IPS-20b (cell line): ENCODE results near the gene RAB8B.
A peak's percentile ranks its signal among the peaks of the same experiment; 100 is the strongest.

Source experiments
- H3K27ac ChIP-seq: one replicate; pipeline ENCODE4 v1.5.1; 2013; ENCODE audit warnings: low read length
- H3K27me3 ChIP-seq: 2 replicates; pipeline ENCODE4 v1.6.1; 2013; ENCODE audit warnings: mild to moderate bottlenecking, low read length, inconsistent platforms; ENCODE audit not compliant: insufficient read depth
- H3K36me3 ChIP-seq: 2 replicates; pipeline ENCODE4 v1.6.1; 2013; ENCODE audit warnings: low read depth, mild to moderate bottlenecking, inconsistent platforms, low read length, moderate library complexity; ENCODE audit not compliant: insufficient read depth
- H3K4me1 ChIP-seq: 2 replicates; pipeline ENCODE4 v1.6.1; 2013; ENCODE audit warnings: mild to moderate bottlenecking, control low read depth, inconsistent platforms, low read length, moderate library complexity; ENCODE audit not compliant: insufficient read depth
- H3K4me3 ChIP-seq: 2 replicates; pipeline ENCODE4 v1.5.1; 2013; ENCODE audit warnings: mild to moderate bottlenecking, low read length, inconsistent platforms
- H3K9ac ChIP-seq: 2 replicates; pipeline ENCODE4 v1.6.1; 2013; ENCODE audit warnings: low read depth, mild to moderate bottlenecking, inconsistent platforms, low read length, moderate library complexity
- H3K9me3 ChIP-seq: 2 replicates; pipeline ENCODE4 v1.6.1; 2013; ENCODE audit warnings: mild to moderate bottlenecking, low read depth, low read length, inconsistent platforms; ENCODE audit not compliant: insufficient read depth

The RAB8B gene

DNA sequence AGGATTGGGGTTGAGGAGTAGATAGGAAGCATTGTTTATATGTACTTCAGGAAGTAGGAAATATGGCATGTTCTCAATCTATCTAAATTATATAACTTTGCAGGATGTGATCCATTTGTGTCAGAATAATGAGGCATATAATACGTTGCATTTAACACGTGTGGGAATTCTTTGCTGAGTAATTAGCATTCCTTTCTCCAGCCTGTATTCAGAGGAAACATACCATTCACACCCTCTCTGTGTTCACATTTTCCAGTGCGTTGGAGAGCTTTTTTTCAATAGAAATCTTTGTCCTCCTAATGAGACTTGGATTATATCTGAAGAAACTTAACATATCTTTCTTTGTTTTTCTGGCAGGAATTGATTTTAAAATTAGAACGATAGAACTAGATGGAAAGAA lies 55.0 kb downstream of the RAB8B start:
- peaks cover 10% of the 10 kb centered on the region; the same call in 1 of the 2 replicates for H3K9me3 ChIP-seq
- no peak overlapping the region for H3K27ac ChIP-seq
- H3K4me1 ChIP-seq, result no peaks in the 10 kb centered on the region
- no peaks in the 10 kb centered on the region for H3K27me3 ChIP-seq
- no peak overlapping the region for H3K9ac ChIP-seq
- peaks cover 22% of the 10 kb centered on the region for H3K36me3 ChIP-seq
- H3K4me3 ChIP-seq, result no peak overlapping the region

DNA sequence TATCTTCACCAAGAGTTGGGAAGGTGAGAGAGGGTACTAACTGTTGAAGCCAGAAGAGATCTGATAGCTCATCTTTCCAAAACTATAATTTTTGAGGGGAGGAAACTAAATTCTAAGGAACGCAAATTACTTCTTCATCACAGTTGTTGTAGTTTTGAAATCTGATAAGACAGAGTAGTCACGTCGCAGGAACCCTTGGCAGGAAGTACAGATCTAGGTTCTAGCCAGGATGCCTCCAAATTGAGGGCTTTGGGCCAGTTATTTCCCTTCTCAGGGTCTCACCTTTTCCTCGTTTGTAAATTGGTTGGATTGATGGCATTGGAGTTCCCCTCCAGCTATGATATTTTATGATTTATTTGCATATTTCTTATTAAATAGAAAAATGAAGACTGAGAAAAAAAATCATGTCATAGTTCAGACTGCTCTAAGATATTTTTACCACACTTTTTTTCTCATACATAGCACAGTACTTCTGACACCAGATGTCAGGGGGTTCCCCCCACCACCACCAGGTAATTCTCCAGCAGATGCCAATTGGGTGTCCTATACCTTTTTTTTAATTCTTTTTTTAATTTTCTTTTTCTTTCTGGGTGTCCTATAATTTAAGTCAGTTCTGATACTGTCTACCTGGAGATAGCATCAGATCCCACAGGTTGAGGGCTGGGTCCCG lies 55.7 kb downstream of the RAB8B start:
- Histone ChIP-seq H3K27me3 (no peaks in the 10 kb centered on the region), H3K36me3 (peaks cover 25% of the 10 kb centered on the region), H3K9me3 (peaks cover 10% of the 10 kb centered on the region; the same call in 1 of the 2 replicates), H3K4me1 (no peaks in the 10 kb centered on the region), H3K4me3 (no peak overlapping the region), H3K27ac (no peak overlapping the region), H3K9ac (no peak overlapping the region)

DNA sequence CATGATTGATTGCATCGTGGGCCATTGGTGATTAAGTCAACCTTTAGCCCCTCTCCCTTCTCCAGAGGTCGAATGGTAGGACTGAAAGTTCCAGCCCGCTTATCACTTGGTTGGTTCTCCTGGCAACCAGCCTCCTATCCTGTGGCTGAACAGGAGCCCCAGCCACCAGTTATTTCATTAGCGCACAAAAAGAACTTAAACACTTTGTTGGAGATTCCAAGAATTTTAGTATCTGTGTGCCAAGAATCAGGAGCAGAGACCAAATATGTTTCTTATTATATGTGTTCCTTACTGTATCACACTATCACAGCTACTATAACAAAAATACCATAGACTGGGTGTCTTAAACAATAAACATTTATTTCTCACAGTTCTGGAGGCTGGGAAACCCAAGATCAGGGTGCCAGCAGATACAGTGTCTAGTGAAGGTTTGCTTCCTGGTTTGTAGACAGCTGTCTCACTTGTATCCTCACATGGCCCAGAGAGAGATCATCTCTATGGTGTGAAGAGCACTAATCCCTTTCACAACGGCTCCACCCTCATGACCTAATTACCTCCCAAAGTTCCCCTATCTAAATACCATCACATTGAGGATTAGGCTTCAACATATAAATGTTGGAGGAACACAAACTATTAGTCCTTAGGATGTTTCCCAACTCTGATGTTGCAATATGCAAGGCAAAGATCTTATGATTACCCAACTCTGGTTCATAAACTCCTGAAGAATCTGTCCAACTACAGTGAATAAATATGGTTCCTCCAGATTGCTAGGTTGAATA lies 57.5 kb downstream of the RAB8B start:
- H3K9ac ChIP-seq, result no peak overlapping the region
- no peak overlapping the region for H3K4me3 ChIP-seq
- H3K36me3 ChIP-seq, result peaks cover 34% of the 10 kb centered on the region
- H3K27me3 ChIP-seq, result no peaks in the 10 kb centered on the region
- H3K4me1 ChIP-seq, result no peaks in the 10 kb centered on the region
- no peak overlapping the region for H3K27ac ChIP-seq
- peaks cover 10% of the 10 kb centered on the region; the same call in 1 of the 2 replicates for H3K9me3 ChIP-seq

- H3K27me3 ChIP-seq, result no peaks in the 10 kb centered on the region
- no peak overlapping the region for H3K9ac ChIP-seq
- no peak overlapping the region for H3K4me3 ChIP-seq
- no peaks in the 10 kb centered on the region for H3K9me3 ChIP-seq
- peaks cover 30% of the 10 kb centered on the region for H3K36me3 ChIP-seq
- H3K27ac ChIP-seq, result no peak overlapping the region
- H3K4me1 ChIP-seq, result peaks cover 6% of the 10 kb centered on the region; the same call in 1 of the 2 replicates
These were observed 61.0 kb downstream of the RAB8B start for GRCh38 chr15:63250312-63250965.

DNA sequence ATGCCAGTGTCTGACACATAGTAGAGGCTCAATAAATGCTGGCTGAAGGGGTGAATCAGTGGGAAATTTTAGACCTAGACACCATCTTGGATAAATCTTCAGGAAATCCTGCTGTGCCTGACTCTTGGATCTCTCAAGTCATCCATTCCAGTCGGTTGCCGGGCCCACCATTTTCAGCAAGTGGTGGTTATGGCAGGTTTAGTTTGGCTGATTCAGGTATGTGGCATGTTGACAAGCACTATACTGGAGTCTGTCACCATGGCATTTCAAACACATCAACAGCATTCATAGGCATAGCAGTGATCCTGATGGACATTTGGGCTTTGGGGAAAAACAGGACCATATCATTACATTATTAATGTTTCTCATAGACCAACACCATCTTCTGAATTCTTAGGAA lies 62.3 kb downstream of the RAB8B start:
- H3K27ac ChIP-seq, result no peak overlapping the region
- H3K9ac ChIP-seq, result no peak overlapping the region

DNA sequence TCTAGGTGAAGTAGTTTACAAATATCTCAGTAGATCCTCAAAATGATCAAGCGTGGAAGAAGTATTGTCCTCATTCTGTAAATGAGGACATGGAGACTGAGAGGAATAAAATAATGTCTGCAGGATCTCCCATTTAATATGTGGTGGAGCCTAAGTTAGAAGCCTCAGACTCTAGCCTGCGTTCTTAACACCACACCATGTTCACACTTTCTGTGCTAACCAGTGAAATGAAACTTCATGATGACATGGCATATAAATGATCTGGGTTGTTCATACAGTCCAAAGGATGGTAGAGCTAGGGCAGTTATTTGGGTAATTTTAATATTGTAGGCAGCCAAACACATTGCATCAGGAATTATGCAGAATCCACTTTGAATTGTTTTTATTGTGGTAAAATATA lies 62.9 kb downstream of the RAB8B start:
- Histone ChIP-seq H3K4me1 (peaks cover 21% of the 10 kb centered on the region), H3K36me3 (peaks cover 18% of the 10 kb centered on the region), H3K9me3 (no peaks in the 10 kb centered on the region), H3K9ac (no peak overlapping the region), H3K27ac (no peak overlapping the region), H3K4me3 (no peak overlapping the region), H3K27me3 (no peaks in the 10 kb centered on the region)

More for the DNA sequence above, 62.3 kb downstream of the RAB8B start:
- Histone ChIP-seq H3K27me3 (no peaks in the 10 kb centered on the region), H3K4me1 (peaks cover 15% of the 10 kb centered on the region), H3K36me3 (peaks cover 24% of the 10 kb centered on the region), H3K4me3 (no peak overlapping the region), H3K9me3 (no peaks in the 10 kb centered on the region)

DNA sequence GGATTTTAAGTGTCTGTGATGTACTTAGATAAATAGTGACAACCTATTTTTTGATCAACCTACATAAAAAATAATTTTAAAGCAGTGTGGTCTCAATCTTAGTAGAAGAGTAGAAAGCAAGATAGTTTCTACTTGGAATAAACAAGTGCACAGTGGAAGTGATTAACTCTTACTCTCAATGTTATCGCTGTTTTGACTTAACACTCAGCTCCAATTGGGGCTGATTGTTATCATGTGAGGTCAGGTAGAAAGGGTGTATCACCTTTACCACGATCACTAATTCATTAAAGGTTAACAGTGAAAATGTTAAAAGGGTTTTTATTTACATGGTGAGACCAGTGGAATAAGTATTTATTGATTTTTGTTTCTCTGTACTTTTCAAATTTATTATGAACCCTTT lies 65.6 kb downstream of the RAB8B start:
- H3K27ac ChIP-seq, result no peak overlapping the region
- peaks cover 22% of the 10 kb centered on the region for H3K4me1 ChIP-seq
- no peak overlapping the region for H3K4me3 ChIP-seq
- H3K27me3 ChIP-seq, result no peaks in the 10 kb centered on the region
- H3K9me3 ChIP-seq, result peaks cover 6% of the 10 kb centered on the region; the same call in 1 of the 2 replicates
- peaks cover 23% of the 10 kb centered on the region; the same call in 1 of the 2 replicates for H3K36me3 ChIP-seq
- no peak overlapping the region for H3K9ac ChIP-seq

DNA sequence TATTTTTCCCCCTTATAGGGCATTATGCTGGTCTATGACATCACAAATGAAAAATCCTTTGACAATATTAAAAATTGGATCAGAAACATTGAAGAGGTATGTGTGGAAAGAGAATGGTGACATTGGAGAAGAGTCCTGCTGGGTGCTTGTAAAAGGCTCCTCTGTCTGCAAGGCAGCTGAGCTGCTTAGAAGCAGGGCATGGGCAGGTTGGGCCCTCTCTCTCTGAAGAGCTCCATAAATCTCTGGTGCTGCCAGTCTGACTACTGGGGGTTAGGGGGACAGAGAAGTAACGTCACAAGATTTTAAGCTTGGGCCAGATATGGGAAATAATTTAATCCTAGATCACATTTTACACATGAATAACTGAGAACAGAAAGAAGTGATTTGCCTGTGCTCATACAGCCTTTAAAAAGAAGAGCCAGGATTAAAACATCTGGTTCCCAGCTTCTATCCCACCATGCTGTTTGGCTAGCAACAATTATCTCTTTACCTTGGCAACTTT lies 66.1 kb downstream of the RAB8B start:
- Histone ChIP-seq H3K27ac (peak overlapping the region; percentile 40), H3K9ac (peak overlapping the region; percentile 43; the same call in 1 of the 2 replicates), H3K4me1 (peaks cover 22% of the 10 kb centered on the region), H3K4me3 (peak overlapping the region; percentile 36; the same call in 1 of the 2 replicates), H3K27me3 (no peaks in the 10 kb centered on the region), H3K36me3 (peaks cover 23% of the 10 kb centered on the region), H3K9me3 (peaks cover 6% of the 10 kb centered on the region; the same call in 1 of the 2 replicates)

DNA sequence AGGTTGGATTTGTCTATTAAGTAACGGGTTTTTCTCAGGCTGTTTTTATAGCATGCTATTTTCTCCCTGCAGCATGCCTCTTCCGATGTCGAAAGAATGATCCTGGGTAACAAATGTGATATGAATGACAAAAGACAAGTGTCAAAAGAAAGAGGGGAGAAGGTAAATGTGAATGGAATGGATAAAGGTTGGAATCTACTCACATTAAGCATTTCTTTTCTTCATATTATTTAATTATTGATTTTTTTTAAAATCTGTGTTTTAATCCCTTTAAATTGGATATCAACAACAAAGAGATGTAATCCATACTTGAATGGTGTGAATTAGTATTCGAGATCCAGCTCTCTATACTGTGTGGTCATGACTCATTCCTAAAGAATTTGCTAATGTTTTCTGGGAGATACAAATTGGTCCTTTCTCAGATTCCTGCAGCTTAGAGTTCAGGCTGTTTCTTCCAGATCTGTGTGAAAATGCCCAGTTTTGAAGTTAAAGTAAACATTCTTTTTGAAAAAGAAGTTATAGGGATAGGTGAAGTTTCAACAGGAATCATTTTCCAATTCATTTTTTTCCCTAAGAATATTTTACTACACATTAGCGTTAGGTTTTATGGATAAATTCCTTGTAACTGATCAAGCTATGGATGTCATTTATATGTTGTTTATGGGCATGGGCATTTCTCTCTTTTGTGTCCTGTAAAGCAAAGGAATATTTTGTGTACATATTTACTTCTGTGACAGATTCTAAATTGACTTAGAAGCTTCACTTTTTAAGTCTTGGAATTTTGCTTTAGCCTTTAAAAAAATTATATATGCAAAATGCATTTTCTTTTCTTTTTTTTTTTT lies 67.2 kb downstream of the RAB8B start:
- peak overlapping the region; percentile 21 for H3K27ac ChIP-seq
- H3K4me3 ChIP-seq, result peak overlapping the region; percentile 35
- H3K9me3 ChIP-seq, result peaks cover 6% of the 10 kb centered on the region; the same call in 1 of the 2 replicates
- H3K27me3 ChIP-seq, result no peaks in the 10 kb centered on the region
- H3K4me1 ChIP-seq, result peaks cover 22% of the 10 kb centered on the region
- peak overlapping the region; percentile 51; the same call in 1 of the 2 replicates for H3K9ac ChIP-seq
- H3K36me3 ChIP-seq, result peaks cover 32% of the 10 kb centered on the region

DNA sequence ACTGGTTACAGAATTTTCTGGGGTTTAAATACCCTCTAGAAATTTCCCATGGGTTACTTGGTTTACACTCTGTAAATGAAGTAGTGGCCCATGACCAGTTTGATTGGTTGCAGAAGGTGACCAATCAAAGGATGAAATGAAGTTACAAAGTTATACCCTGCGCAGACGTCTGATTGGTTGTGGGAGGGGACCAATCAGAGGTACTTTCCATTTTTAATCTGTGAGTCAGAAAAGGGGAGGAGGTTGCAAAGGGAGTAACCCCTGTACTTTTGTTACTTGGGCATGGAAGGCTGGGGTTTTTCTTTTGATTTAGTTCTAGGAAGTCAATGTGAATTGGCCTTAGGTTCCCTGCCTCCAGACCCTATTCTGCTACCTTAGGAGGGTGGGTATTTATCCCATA lies 69.3 kb downstream of the RAB8B start:
- H3K36me3 ChIP-seq, result peaks cover 36% of the 10 kb centered on the region
- H3K4me1 ChIP-seq, result peaks cover 22% of the 10 kb centered on the region
- no peak overlapping the region for H3K4me3 ChIP-seq
- peaks cover 6% of the 10 kb centered on the region; the same call in 1 of the 2 replicates for H3K9me3 ChIP-seq
- H3K27me3 ChIP-seq, result no peaks in the 10 kb centered on the region
- no peak overlapping the region for H3K27ac ChIP-seq
- H3K9ac ChIP-seq, result no peak overlapping the region

DNA sequence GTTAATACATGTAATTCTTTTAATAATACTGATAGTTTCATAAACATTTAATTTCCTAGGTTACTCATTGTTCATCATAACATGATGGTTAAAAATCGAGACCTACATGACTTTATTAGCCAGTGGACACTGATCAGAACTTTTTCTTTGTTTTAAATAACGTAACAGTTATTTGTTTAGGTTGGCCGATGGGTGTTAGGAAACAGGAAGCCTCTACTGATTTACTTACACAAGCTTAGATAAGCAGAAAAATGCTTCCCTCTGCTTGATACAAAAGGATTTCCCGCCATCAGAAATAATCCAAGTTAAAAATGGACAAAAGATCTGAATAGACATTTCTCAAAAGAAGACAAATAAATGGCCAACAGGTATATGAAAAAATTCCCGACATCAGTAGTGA lies 71.4 kb downstream of the RAB8B start:
- H3K9ac ChIP-seq, result no peak overlapping the region
- H3K27me3 ChIP-seq, result no peaks in the 10 kb centered on the region
- H3K4me3 ChIP-seq, result no peak overlapping the region
- peaks cover 12% of the 10 kb centered on the region for H3K4me1 ChIP-seq
- H3K27ac ChIP-seq, result no peak overlapping the region
- H3K36me3 ChIP-seq, result peaks cover 46% of the 10 kb centered on the region
- H3K9me3 ChIP-seq, result peaks cover 6% of the 10 kb centered on the region; the same call in 1 of the 2 replicates
